Epithelial cell of proximal tubule (primary cell): ENCODE measurements around the gene SRR. TPM values are rescaled to one million over a fixed set of nuclear protein-coding genes. Genes with fewer than 3 reads are reported as not detected.

Experiments used
- DNase-seq: peaks from one replicate; pipeline ENCODE4 v3.0.0-alpha.2; 2011; ENCODE audit warnings: low read depth
- H3K4me3 ChIP-seq: 2 replicates; pipeline ENCODE4 v1.5.1; 2011; ENCODE audit warnings: low read depth, mild to moderate bottlenecking, low read length
- total RNA-seq: library from RNA; depleted of rRNA; stranded (reverse); fragments of >200 nt; gene quantifications from 2 replicates; pipeline ENCODE4 v1.2.3, GENCODE V29; 2015
- TF ChIP-seq, protein P1 (sequence below): conservative IDR thresholded peaks from 2 replicates; pipeline ENCODE4 v1.5.1; 2012; ENCODE audit warnings: low read depth, mild to moderate bottlenecking, low read length

Gene SRR
- total RNA-seq, 1 donor from 2014 or later = 2.5 TPM

DNA sequence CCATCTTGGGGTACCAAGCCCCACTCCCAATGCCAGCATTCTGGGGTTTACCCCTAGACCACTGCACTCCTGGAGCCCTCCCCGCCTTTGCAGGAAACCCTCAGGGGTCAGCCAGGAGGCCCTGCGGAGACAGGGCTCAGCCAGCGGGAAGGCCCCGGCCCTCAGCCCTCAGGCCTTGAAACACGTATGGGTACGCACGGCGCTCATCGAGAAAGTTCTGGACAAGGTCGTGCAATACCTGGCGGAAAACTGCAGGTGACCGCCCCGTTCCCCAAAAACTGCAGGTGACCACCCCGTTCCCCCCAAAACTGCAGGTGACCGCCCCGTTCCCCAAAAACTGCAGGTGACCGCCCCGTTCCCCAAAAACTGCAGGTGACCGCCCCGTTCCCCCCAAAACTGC lies 58.3 kb downstream of the SRR start:
- DNase-seq = no peak
- TF ChIP-seq, protein P1, sequence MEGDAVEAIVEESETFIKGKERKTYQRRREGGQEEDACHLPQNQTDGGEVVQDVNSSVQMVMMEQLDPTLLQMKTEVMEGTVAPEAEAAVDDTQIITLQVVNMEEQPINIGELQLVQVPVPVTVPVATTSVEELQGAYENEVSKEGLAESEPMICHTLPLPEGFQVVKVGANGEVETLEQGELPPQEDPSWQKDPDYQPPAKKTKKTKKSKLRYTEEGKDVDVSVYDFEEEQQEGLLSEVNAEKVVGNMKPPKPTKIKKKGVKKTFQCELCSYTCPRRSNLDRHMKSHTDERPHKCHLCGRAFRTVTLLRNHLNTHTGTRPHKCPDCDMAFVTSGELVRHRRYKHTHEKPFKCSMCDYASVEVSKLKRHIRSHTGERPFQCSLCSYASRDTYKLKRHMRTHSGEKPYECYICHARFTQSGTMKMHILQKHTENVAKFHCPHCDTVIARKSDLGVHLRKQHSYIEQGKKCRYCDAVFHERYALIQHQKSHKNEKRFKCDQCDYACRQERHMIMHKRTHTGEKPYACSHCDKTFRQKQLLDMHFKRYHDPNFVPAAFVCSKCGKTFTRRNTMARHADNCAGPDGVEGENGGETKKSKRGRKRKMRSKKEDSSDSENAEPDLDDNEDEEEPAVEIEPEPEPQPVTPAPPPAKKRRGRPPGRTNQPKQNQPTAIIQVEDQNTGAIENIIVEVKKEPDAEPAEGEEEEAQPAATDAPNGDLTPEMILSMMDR = no peak
- no peak overlapping the region for H3K4me3 ChIP-seq

DNA sequence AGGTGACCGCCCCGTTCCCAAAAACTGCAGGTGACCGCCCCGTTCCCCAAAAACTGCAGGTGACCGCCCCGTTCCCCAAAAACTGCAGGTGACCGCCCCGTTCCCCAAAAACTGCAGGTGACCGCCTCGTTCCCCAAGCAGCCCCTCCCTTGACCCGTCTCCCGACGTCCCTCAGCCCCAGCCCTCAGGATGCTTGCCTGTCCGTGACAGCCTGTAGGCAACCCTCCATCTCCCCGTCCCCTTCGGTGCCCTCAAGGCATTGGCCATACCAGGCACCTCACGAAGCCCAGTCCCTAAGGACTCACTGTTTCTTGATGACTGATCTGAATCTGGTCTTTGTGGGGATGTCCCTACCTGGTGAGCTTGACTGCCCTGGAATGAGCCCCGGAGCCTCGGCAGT lies 58.7 kb downstream of the SRR start:
- TF ChIP-seq, protein P1 = no peak
- DNase-seq = no peak
- no peak overlapping the region for H3K4me3 ChIP-seq

DNA sequence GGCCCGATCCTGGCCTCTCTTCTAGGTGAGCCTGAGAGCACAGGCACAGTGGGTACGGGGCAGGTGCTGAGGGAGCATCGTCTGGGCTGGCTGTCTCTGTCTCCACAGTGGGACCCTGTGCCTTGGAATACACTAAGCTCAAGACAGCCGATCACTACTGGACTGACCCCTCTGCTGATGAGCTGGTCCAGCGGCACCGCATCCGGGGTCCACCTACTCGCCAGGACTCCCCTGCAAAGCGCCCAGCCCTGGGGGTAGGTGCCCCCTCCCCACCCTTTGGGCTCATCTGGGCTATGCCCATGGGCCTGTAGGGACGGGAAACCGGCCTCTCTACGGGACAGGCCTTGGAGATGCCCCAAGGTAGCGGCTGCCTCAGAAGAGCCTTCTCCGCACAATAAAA lies 59.1 kb downstream of the SRR start:
- DNase-seq = no peak
- no peak overlapping the region for H3K4me3 ChIP-seq
- TF ChIP-seq, protein P1 = no peak

DNA sequence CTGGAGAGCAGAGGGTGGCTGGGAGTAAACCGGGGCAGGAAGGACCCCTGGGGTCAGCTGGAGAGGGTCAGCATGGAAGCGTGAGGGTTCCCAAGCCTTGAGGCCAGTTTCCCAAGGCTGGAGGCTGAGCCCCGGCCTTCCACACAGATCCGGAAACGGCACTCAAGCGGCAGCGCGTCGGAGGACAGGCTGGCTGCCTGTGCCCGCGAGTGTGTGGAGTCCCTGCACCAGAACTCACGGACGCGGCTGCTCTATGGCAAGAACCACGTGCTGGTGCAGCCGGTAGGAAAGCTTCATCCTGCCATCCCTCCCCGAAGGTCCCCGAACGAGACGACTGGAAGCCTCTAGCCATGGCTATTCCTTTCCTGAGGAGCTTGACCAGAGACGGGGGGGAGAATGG lies 59.6 kb downstream of the SRR start:
- no peak for DNase-seq
- TF ChIP-seq, protein P1 = no peak
- H3K4me3 ChIP-seq = no peak overlapping the region

DNA sequence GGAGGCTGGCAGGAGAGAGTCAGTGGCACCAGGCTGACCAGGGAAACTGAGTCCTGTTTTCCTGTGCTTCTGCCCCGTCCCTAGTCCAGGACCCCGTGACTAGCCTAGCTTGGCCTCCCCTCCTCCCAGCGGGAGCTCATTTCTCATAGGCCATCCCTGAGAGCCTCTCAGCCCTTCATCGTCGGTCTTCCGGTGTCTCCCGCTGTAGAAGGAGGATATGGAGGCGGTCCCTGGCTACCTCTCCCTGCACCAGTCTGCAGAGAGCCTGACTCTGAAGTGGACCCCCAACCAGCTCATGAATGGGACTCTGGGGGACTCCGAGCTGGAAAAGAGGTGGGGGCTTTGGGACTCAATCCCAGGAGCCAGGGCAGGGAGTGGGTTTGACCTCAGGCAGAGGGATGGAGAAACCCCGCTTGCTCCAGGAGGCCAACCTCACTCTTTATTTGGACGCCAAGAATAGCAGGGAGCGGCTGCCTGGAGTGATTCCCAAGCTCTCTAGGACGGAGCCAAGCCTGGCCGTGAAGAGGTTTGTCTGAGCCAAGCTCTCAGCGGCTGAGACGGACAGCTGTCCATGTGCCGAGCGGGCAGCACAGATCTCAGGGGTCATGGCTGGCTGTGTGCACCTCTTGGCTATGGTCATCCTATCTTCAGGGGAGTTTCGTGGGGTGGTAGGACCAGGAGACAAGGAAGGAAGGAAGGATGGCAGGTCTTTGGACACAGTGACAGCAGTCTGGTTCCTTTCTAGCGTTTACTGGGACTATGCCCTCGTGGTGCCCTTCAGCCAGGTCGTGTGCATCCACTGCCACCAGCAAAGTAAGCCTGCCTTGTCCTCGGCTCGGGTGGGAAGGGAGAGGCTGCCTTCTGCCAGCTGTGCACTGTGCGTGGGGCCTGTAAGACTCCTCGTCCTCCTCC lies 60.4 kb downstream of the SRR start:
- no peak for DNase-seq
- H3K4me3 ChIP-seq = no peak overlapping the region
- TF ChIP-seq, protein P1 = no peak

DNA sequence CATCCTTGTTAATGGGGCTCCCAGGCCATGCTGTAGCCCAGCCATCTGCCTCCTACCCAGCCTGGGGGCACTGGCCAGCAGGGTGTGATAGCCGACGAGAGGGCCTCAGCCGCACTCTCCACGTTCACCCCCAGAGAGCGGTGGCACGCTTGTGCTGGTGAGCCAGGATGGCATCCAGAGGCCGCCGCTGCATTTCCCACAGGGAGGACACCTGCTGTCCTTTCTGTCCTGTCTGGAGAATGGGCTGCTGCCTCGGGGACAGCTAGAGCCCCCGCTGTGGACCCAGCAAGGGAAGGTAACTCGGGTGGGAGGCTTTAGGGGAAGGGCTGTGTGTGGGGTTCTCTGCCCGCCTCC lies 61.0 kb downstream of the SRR start:
- no peak overlapping the region for H3K4me3 ChIP-seq
- DNase-seq = no peak
- TF ChIP-seq, protein P1 = no peak

DNA sequence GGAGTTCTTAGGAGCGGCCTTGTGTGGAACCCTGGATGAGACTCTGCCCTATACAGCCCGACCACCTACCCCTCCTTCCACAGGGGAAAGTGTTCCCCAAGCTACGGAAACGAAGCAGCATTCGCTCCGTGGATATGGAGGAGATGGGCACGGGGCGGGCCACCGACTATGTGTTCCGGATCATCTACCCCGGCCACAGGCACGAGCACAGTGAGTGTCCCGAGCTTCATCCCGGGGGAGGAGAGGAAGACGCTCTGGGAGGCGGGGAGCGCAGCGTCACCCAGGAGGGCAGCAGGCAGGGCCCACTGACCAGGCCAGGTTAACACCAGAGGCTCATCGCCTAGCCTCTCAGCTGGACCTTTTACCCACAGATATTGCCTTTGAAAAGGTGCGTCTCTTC lies 61.4 kb downstream of the SRR start:
- TF ChIP-seq, protein P1 = no peak
- no peak for DNase-seq
- H3K4me3 ChIP-seq = no peak overlapping the region
